NCI-H2171 (cell line): Measurements from ENCODE around the gene SUSD3.

ENCODE experiments used
- DNase-seq: peaks from one replicate; lab custom pipeline; 2025; lab: John Stamatoyannopoulos, UW

The SUSD3 gene

GRCh38 chr9:93053781-93054331, 4.6 kb upstream of the SUSD3 start:
- DNase-seq, result peak; percentile 57

GRCh38 chr9:93054758-93055704, 3.5 kb upstream of the SUSD3 start:
- DNase-seq, result peak; percentile 63

- DNase-seq, result no peak
Observed at GRCh38 chr9:93057042-93057702, 1.3 kb upstream of the SUSD3 start.

- no peak for DNase-seq
Observed at GRCh38 chr9:93057703-93058354, 672 bp upstream of the SUSD3 start.

- DNase-seq, result no peak
Observed at GRCh38 chr9:93059011-93059714, 662 bp downstream of the SUSD3 start.

GRCh38 chr9:93059715-93060578, 1.4 kb downstream of the SUSD3 start:
- no peak for DNase-seq

- DNase-seq, result no peak
Observed at GRCh38 chr9:93060746-93061259, 2.3 kb downstream of the SUSD3 start.

- DNase-seq, result no peak
Observed at GRCh38 chr9:93061260-93061751, 2.8 kb downstream of the SUSD3 start.

- DNase-seq, result peak; percentile 79
Observed at GRCh38 chr9:93061791-93062763, 3.6 kb downstream of the SUSD3 start.

GRCh38 chr9:93064392-93065134, 6.1 kb downstream of the SUSD3 start:
- peak; percentile 35 for DNase-seq

GRCh38 chr9:93065135-93065720, 6.7 kb downstream of the SUSD3 start:
- no peak for DNase-seq

GRCh38 chr9:93066978-93067603, 8.6 kb downstream of the SUSD3 start:
- no peak for DNase-seq

- no peak for DNase-seq
Observed at GRCh38 chr9:93068956-93069355, 10.5 kb downstream of the SUSD3 start.

- peak; percentile 14 for DNase-seq
Observed at GRCh38 chr9:93071464-93071863, 13.0 kb downstream of the SUSD3 start.

- DNase-seq, result peak; percentile 55
Observed at GRCh38 chr9:93072383-93072795, 13.9 kb downstream of the SUSD3 start.

GRCh38 chr9:93076101-93076791, 17.7 kb downstream of the SUSD3 start:
- no peak for DNase-seq

- no peak for DNase-seq
Observed at GRCh38 chr9:93076792-93077128, 18.3 kb downstream of the SUSD3 start.
